ENCODE results near the gene ITGAE.

DNA sequence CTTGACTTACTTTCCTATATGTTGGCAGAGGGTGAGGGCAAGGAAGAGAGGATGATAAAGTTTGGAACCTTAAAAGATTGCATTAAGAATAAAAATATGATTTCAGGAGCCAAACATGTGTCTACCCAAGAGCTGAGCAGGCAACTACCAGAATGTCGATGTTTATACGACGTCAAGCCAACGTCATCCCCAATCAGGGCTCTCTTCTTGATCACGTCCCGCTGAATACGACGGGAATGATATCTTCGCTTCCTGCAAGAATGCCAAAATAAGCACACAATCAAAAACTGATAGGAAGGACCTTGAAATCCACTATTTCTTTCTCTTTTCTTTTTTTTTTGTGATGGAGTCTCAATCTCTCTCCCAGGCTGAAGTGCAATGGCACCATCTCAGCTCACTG is 20.1 kb upstream of the ITGAE start:
- TF ChIP-seq POLR2A (IDR thresholded peaks at IDR 0.05) (no peak), CTCF (IDR thresholded peaks at IDR 0.05) (no peak)
